HCT116 (cell line): Measurements from ENCODE around the gene ZGPAT. TPM values are rescaled to one million over a fixed set of nuclear protein-coding genes. Genes with fewer than 3 reads are reported as not detected.

Experiments
- ATAC-seq: fragments of 200-7000 bp; cut with Tn5 transposase; 2 replicates; pipeline ENCODE4 v1.9.1; 2020; ENCODE audit warnings: mild to moderate bottlenecking, moderate library complexity
- BruUV-seq: library from RNA; stranded (reverse); fragments of 400-500 nt; replicated peaks from 2 replicates; lab custom pipeline; 2021; lab: Mats Ljungman, UMichigan
- CTCF ChIA-PET: fragments of 300-600 bp; sonication (Branson Sonifier 250); formaldehyde crosslinking; loops from one replicate; lab custom pipeline; 2021; ENCODE audit warnings: antibody characterized with exemption; lab: Charles Lee
- POLR2A ChIA-PET: fragments of 300-600, 350-600 bp; sonication (Branson Sonifier 250); formaldehyde crosslinking; loops from one replicate; lab custom pipeline; 2021; ENCODE audit warnings: antibody characterized with exemption; lab: Charles Lee
- RAD21 ChIA-PET, 2 experiments: fragments of 300-600 bp; sonication (Branson Sonifier 250); formaldehyde crosslinking; loops; one replicate each; lab custom pipeline; 2023; ENCODE audit warnings: low total read pairs in 2 of 2; ENCODE audit not compliant: uncharacterized antibody in 2 of 2, unreplicated experiment in 2 of 2, low non-redundant PET in 1 of 2; lab: Charles Lee
- DNase-seq: peaks from one replicate; pipeline ENCODE4 v3.0.0-alpha.2; 2010; ENCODE audit warnings: low read depth, low spot score
- H2AFZ ChIP-seq: fragments of 200-600 bp; shearing (Covaris generic), sonication (generic); 2 replicates; pipeline ENCODE4 v1.6.1; 2017; ENCODE audit warnings: low read depth, mixed run types, mixed read lengths, antibody characterized with exemption, low read length; ENCODE audit not compliant: poor library complexity, severe bottlenecking
- H3K27ac ChIP-seq: 2 replicates; pipeline ENCODE4 v1.5.1; 2012; ENCODE audit warnings: low read depth, low read length
- H3K27me3 ChIP-seq: fragments of 200-600 bp; sonication (generic); 2 replicates; pipeline ENCODE4 v1.6.1; 2016; ENCODE audit warnings: mixed run types, low read length, mixed read lengths; ENCODE audit not compliant: insufficient read depth
- H3K36me3 ChIP-seq, 2 experiments: fragments of 200-500 bp in 1 of 2; fragments of 200-600 bp in 1 of 2; sonication (Bioruptor generic) in 1 of 2; sonication (generic) in 1 of 2; 2 replicates each; pipeline versions ENCODE4 v1.5.1 to v1.6.1; 2014 to 2016; ENCODE audit warnings: low read length in 2 of 2, inconsistent platforms in 1 of 2, mixed read lengths in 1 of 2, mixed run types in 1 of 2; ENCODE audit not compliant: insufficient read depth in 2 of 2, control insufficient read depth in 1 of 2
- H3K4me1 ChIP-seq, 2 experiments: fragments of 200-600 bp in 1 of 2; sonication (generic) in 1 of 2; 2 replicates each; pipeline versions ENCODE4 v1.5.1 to v1.6.1; 2012 to 2017; ENCODE audit warnings: low read length in 2 of 2, inconsistent platforms in 1 of 2, mild to moderate bottlenecking in 1 of 2, mixed read lengths in 1 of 2, mixed run types in 1 of 2, moderate library complexity in 1 of 2; ENCODE audit not compliant: insufficient read depth in 2 of 2, control insufficient read depth in 1 of 2
- H3K4me2 ChIP-seq: fragments of 200-600 bp; sonication (generic); 2 replicates; pipeline ENCODE4 v1.6.1; 2017; ENCODE audit warnings: mixed run types, low read length, mixed read lengths
- H3K4me3 ChIP-seq, 2 experiments: fragments of 200-600 bp in 1 of 2; sonication (generic) in 1 of 2; replicated peaks in 1 of 2; 2 replicates each; pipeline ENCODE4 v1.5.1; 2011 to 2016; ENCODE audit warnings: low read length in 2 of 2, control low read depth in 1 of 2, low read depth in 1 of 2, mild to moderate bottlenecking in 1 of 2, mixed read lengths in 1 of 2, mixed run types in 1 of 2
- H3K79me2 ChIP-seq: fragments of 200-600 bp; sonication (generic); 2 replicates; pipeline ENCODE4 v1.6.1; 2017; ENCODE audit warnings: mild to moderate bottlenecking, mixed run types, low read length, moderate library complexity, mixed read lengths; ENCODE audit not compliant: insufficient read depth
- H3K9ac ChIP-seq: fragments of 200-600 bp; sonication (generic); 2 replicates; pipeline ENCODE4 v1.6.1; 2016; ENCODE audit warnings: low read length, mixed read lengths
- H3K9me2 ChIP-seq: fragments of 200-600 bp; sonication (generic), shearing (Covaris generic); 2 replicates; pipeline ENCODE4 v1.6.1; 2017; ENCODE audit warnings: mixed run types, mild to moderate bottlenecking, moderate library complexity; ENCODE audit not compliant: insufficient read depth
- H3K9me3 ChIP-seq, 2 experiments: fragments of 200-500 bp in 1 of 2; fragments of 200-600 bp in 1 of 2; sonication (Bioruptor generic) in 1 of 2; sonication (generic) in 1 of 2; 2 replicates each; pipeline ENCODE4 v1.6.1; 2014 to 2017; ENCODE audit warnings: low read length in 2 of 2, mixed read lengths in 2 of 2, inconsistent platforms in 1 of 2, low read depth in 1 of 2, mild to moderate bottlenecking in 1 of 2, mixed run types in 1 of 2, moderate library complexity in 1 of 2; ENCODE audit not compliant: control insufficient read depth in 1 of 2, insufficient read depth in 1 of 2
- H4K20me1 ChIP-seq: fragments of 200-600 bp; sonication (generic), shearing (Covaris generic); 2 replicates; pipeline ENCODE4 v1.6.1; 2017; ENCODE audit warnings: mixed run types, mild to moderate bottlenecking, moderate library complexity; ENCODE audit not compliant: insufficient read depth
- CEBPB ChIP-seq: IDR thresholded peaks from 2 replicates; pipeline ENCODE4 v1.6.1; 2012; ENCODE audit warnings: low read depth
- EZH2 ChIP-seq: fragments of 200-600 bp; sonication (generic); IDR thresholded peaks from 2 replicates; pipeline ENCODE4 v1.6.1; 2017; ENCODE audit warnings: antibody characterized with exemption, mixed run types
- EZH2phosphoT487 ChIP-seq: fragments of 200-600 bp; IDR thresholded peaks from 2 replicates; pipeline ENCODE4 v1.6.1; 2018; ENCODE audit warnings: antibody characterized with exemption, borderline replicate concordance
- FOSL1 ChIP-seq: IDR thresholded peaks from 2 replicates; pipeline ENCODE4 v1.6.1; 2012; ENCODE audit warnings: low read depth
- MAX ChIP-seq: IDR thresholded peaks from 2 replicates; pipeline ENCODE4 v1.6.1; 2012
- POLR2A ChIP-seq: IDR thresholded peaks from 2 replicates; pipeline ENCODE4 v1.7.0; 2011; ENCODE audit warnings: borderline replicate concordance; ENCODE audit not compliant: insufficient read depth, insufficient read length; ENCODE audit errors: extremely low read depth
- RAD21 ChIP-seq: IDR thresholded peaks from 2 replicates; pipeline ENCODE4 v1.6.1; 2012; ENCODE audit warnings: low read depth, mild to moderate bottlenecking
- SIN3A ChIP-seq: IDR thresholded peaks from 2 replicates; pipeline ENCODE4 v1.6.1; 2012; ENCODE audit warnings: low read depth
- SP1 ChIP-seq: IDR thresholded peaks from 2 replicates; pipeline ENCODE4 v1.6.1; 2012; ENCODE audit warnings: low read depth
- ZBTB33 ChIP-seq: IDR thresholded peaks from 2 replicates; pipeline ENCODE4 v1.6.1; 2011; ENCODE audit warnings: mild to moderate bottlenecking, low read length, moderate library complexity; ENCODE audit not compliant: insufficient replicate concordance; ENCODE audit errors: extremely low read depth
- ZFX ChIP-seq: fragments of 450-650 bp; IDR thresholded peaks from 2 replicates; pipeline ENCODE4 v1.6.1; 2017
- ZNF274 ChIP-seq: fragments of 200-500 bp; sonication (Bioruptor generic); IDR thresholded peaks from 2 replicates; pipeline ENCODE4 v1.6.1; 2014; ENCODE audit warnings: mild to moderate bottlenecking, low read depth, low read length, inconsistent platforms
- intact Hi-C: fragments of 100-400 bp; cut with micrococcal nuclease; formaldehyde crosslinking; loops from 2 replicates; pipeline ENCODE4 v1.10.0; 2022
- total RNA-seq: library from RNA; stranded (reverse); gene quantifications from one replicate; pipeline ENCODE4 v1.2.1, GENCODE V29; 2021; ENCODE audit not compliant: unreplicated experiment

The ZGPAT gene
- total RNA-seq, 1 experiment from 2014 or later: 30.6 TPM

- no peak overlapping the region for H2AFZ ChIP-seq
- TF ChIP-seq RAD21 (no peak), POLR2A (no peak), EZH2 (no peak), MAX (no peak), FOSL1 (no peak), ZFX (no peak), ZBTB33 (no peak), CEBPB (no peak), SP1 (no peak), ZNF274 (no peak), SIN3A (no peak), EZH2phosphoT487 (no peak)
- no peak overlapping the region for H3K9ac ChIP-seq
- H3K27ac ChIP-seq: no peak overlapping the region
- H4K20me1 ChIP-seq: no peaks in the 10 kb centered on the region
- ATAC-seq (no peak), DNase-seq (no peak)
- POLR2A ChIA-PET: no interaction called here
- H3K36me3 ChIP-seq: no peaks in the 10 kb centered on the region
- H3K9me3 ChIP-seq: no peaks in the 10 kb centered on the region
- no peaks in the 10 kb centered on the region for H3K9me2 ChIP-seq
- CTCF ChIA-PET: interaction anchor here (1.0 kb wide), 1 partner anchor 19 kb away, joined by 3 read pairs; no protein-coding TSS in a partner anchor
- H3K4me3 ChIP-seq: no peak overlapping the region
- H3K79me2 ChIP-seq: no peaks in the 10 kb centered on the region
- no peak overlapping the region for H3K4me2 ChIP-seq
- no peaks in the 10 kb centered on the region for H3K4me1 ChIP-seq
- BruUV-seq: no TSS peak
- intact Hi-C loops: no loop called here
- RAD21 ChIA-PET: interaction anchor here in 1 of 2 experiments (0.6 kb wide), 1 partner anchor 100 kb away, joined by 3 read pairs; no protein-coding TSS in a partner anchor
- H3K27me3 ChIP-seq: no peaks in the 10 kb centered on the region
Measured at GRCh38 chr20:63766695-63767426, 59.0 kb downstream of the ZGPAT start.
